Suprapubic skin (tissue), 3 donors: Measurements from ENCODE around the gene CLSTN3.

Experiments
- CTCF ChIP-seq, 2 donors: fragments of 200-600 bp in 1 of 2; fragments of 450-650 bp in 1 of 2; sonication (generic) in 1 of 2; IDR thresholded peaks; one replicate each; pipeline ENCODE4 v1.5.1; 2016 to 2019; ENCODE audit warnings: antibody characterized with exemption in 2 of 2, mild to moderate bottlenecking in 1 of 2, moderate library complexity in 1 of 2
- EP300 ChIP-seq: sonication (generic); formaldehyde crosslinking; IDR thresholded peaks from one replicate; pipeline ENCODE4 v1.6.1; 2017; ENCODE audit warnings: antibody characterized with exemption
- POLR2A ChIP-seq, 2 donors: fragments of 450-650 bp; IDR thresholded peaks; one replicate each; pipeline ENCODE4 v1.6.1; 2017; ENCODE audit warnings: antibody characterized with exemption in 2 of 2, mild to moderate bottlenecking in 2 of 2, moderate library complexity in 2 of 2

- no peak for TF ChIP-seq POLR2A (IDR thresholded peaks at IDR 0.05)
- TF ChIP-seq CTCF (IDR thresholded peaks at IDR 0.05) = no peak
- TF ChIP-seq EP300 = no peak
Observed at GRCh38 chr12:7120166-7120565, 10.0 kb upstream of the CLSTN3 start.
